GM21526 (cell line): Measurements from ENCODE around the gene PRICKLE2.

Experiments used
- ATAC-seq: cut with Tn5 transposase; IDR thresholded peaks from one replicate; pipeline ENCODE4 v1.9.1; 2021; ENCODE audit warnings: moderate library complexity; ENCODE audit not compliant: unreplicated experiment, low FRiP score

Gene PRICKLE2, protein sequence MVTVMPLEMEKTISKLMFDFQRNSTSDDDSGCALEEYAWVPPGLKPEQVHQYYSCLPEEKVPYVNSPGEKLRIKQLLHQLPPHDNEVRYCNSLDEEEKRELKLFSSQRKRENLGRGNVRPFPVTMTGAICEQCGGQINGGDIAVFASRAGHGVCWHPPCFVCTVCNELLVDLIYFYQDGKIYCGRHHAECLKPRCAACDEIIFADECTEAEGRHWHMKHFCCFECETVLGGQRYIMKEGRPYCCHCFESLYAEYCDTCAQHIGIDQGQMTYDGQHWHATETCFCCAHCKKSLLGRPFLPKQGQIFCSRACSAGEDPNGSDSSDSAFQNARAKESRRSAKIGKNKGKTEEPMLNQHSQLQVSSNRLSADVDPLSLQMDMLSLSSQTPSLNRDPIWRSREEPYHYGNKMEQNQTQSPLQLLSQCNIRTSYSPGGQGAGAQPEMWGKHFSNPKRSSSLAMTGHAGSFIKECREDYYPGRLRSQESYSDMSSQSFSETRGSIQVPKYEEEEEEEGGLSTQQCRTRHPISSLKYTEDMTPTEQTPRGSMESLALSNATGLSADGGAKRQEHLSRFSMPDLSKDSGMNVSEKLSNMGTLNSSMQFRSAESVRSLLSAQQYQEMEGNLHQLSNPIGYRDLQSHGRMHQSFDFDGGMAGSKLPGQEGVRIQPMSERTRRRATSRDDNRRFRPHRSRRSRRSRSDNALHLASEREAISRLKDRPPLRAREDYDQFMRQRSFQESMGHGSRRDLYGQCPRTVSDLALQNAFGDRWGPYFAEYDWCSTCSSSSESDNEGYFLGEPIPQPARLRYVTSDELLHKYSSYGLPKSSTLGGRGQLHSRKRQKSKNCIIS

DNA sequence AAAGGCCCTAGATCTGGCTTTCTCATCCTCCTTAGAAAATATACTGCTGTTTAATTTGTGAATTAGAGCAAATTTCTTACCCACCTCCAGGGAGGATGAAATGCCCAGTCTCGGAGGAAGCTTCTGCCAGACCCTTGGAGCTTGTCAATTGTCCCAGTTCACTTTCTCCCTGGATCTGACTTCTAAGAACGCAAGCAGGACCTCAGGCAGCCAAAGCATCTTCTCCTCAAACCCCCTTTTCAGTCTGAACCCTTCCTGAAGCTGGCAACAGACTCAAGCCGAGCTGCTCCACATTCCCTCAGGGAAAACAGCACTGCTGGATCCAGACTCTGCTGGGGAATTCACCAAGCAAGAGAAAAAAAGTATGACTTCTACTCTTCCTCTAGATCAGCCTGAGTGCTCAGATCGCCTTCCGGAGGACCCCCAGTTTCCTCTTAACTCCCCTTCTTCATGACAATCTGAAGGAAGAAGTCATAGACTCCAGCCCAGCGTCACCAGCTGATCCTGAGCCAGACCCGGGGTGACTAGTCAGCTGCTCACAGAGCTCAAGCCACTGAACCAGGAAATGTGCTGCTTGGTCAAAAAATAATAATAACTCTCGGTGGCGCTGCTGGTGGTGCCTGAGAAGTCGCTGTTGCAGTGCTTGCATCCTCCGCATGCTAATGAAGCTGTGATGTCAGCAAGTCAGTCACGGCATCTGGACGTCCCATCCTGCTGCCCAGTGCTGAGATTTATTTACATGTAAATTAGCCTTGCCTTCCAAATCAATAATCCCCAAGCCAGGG, at the start of gene PRICKLE2:
TSS of gene PRICKLE2 (minus strand) at position 641 of the 785 bp plus-strand sequence. CDS start 26,539 bp downstream, outside the sequence.
- peak; percentile 79 for ATAC-seq

DNA sequence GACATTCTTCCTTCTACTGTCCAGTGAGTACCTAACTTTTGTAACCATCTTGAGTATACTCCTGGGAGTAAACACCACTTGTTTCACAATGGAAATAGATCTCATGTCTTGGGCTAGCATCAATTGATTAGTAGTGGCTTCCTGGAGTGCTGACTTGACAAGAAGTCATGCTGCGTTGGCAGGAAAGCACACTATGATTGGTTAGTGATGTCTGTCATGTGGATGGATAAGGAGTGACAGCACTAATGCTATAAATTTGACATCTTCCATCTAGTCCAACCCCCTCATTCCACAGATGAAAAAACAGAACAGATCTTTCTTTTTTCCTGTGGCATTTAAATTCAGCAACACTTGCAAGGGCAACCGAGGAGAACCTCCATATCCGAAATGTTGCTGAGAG, 47.6 kb upstream of the PRICKLE2 start:
- ATAC-seq: no peak

DNA sequence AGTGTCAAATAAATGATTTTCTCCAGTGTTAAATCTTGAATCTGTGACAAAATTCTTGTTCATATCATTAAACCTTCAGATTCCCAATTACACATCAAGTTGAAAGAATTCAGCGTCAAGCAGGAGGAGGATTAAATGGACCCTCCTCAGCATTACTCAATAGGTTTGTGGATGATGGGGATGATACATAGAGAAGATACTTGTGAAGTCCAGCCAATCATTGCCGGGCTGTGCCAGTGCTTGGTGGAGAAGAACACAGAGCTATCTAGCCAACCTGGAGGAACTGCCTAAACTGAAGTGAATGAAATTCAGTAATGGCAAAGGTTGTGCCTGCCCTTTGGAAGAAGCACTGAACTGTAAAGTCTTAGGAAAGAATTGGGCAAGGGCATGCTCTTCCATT, 47.0 kb upstream of the PRICKLE2 start:
- ATAC-seq: no peak

DNA sequence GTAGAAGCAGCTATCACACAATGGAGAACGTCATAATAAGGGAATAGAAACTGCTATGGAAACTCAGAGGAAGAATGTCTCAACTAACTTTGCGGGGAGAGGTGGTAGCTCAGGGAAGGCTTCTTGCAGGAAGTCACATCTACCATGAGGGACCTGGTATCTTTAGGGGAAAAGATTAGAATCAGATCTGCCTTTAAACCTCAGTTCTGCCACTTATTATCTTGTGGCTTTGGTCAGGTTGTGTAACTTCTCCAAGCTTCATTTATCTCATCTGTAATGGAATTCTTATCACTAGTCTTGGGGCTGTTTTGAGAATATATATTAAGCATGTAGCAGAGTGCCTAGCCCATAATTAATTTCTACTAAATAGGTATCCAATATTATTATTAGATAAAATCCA, 46.4 kb upstream of the PRICKLE2 start:
- ATAC-seq: no peak

DNA sequence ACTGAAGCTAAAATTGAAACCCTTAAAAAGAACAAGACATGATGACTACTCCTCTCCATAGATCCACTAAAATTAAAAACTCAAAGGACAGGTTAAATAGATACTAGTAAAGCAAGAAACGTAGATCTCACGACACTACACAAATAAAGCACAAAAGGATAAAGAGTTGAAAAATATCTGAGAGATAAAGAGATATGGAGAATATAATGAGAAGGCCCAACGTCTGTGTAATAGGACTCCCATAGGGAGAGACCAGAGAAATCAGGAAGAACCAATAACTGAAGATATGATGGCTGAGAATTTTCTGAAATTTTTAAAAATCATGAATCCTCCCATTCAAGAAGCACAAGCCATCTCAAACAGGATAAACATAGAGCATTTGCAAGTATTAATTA, 45.6 kb upstream of the PRICKLE2 start:
- no peak for ATAC-seq

DNA sequence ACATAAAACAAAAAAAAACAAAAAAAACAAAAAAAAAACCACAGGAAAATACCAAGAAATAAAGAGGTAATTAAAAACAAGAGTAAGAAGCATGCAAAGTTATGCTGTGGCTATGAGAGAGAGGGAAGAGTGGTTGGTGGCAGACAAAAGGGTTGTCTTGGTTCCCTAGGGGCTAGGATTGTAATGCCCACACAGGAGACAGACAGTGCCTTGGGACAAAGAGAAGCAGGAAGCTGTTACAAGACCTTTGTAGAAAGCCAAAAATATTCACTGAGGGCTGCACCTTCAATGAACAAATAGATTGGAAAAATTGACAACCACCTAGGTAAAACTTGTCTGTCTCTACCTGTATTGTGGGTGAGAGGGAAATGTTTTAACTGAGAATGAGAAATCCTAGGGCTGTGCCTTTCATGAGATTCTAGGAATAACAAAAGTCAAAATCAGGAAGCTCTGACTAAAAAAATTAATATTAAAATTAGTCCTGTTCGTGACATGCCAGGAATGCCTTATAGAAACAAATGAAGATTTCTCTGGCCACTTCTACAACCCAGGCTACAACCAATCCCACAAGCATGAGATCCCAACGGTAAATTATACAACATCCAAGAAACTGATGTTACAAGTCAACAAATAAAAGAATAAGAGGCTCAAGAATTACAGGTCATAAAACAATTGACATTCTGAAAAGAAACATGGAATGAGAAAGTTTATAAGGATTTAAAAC, 45.0 kb upstream of the PRICKLE2 start:
- no peak for ATAC-seq

DNA sequence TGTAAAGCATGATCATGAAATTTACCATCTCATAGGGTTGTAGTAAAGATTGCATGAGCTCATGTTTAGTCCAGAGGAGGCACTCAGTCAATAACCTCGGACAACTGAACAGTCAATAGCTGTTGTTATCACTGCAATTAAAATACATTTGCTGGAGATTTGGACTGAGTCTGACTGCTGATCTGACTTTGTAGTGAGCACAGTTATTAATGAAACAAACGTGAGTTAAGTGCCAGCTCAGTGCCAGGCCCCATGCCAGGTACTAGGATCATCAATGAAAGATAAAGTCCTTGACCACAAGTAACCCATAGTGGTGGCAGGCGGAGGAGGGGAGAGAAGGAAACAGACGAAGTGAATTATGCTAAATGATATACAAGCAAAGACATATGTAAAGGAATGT, 43.7 kb upstream of the PRICKLE2 start:
- ATAC-seq: no peak

DNA sequence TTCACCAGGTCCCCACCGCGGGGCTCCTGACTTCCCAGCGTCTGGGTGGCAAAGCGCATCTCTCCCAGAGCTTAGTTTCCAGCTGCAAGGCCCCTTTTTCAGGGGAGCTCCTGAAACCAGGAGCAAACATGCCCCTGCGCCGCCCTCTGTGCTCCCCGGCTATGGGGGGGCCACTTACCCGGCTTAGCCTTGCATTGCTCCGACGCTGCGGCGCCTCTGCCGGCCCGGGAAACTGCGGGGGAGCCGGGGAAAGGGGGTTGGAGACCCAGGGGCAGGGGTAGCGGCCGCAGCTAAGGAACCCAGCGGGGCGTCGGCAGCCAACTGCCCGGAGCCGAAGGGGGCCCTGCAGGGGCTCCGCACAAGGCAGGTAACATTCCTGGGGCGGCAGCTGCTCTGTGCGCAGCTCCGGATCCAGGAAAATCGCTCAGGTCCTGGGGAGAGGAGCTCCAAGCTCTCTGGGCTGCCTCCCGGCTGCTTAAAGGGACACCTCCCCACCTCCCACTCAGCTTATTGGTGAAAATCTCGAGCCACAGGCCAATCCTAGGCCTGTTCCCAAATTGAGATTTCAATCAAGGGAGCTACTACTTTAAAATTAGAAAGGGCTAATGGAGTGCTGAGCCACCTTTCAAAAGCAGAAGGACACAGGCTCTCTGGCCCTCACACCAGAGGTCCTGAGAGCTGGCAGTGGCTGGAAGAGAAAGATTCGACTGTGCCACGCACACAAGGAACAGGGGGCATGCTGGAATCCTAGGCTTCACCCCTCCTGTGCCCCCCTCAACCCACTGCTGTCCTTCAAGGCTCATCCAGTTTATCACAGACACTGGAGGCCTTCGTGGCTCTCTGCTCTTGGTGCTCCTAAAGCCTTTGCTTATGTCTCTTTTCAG, 42.7 kb upstream of the PRICKLE2 start:
- no peak for ATAC-seq

DNA sequence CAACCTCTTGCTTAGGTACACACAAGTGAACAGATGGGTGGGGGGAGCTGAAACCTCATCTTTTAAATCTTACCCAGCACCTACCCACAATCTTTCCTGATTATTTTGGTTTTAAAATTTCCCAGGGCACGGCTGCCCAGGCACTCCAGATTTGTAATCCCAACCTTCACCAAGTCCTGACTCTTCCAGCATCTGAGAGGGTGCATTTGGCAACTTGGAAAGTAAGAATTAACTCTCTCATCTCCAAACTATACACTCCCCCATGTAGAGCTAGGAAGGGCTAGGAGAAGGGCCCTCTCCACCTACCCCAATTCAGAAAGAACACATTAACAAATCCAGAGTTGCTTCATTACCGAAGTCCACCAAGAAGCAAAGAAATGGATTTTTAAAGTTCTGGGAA, 41.7 kb upstream of the PRICKLE2 start:
- no peak for ATAC-seq

DNA sequence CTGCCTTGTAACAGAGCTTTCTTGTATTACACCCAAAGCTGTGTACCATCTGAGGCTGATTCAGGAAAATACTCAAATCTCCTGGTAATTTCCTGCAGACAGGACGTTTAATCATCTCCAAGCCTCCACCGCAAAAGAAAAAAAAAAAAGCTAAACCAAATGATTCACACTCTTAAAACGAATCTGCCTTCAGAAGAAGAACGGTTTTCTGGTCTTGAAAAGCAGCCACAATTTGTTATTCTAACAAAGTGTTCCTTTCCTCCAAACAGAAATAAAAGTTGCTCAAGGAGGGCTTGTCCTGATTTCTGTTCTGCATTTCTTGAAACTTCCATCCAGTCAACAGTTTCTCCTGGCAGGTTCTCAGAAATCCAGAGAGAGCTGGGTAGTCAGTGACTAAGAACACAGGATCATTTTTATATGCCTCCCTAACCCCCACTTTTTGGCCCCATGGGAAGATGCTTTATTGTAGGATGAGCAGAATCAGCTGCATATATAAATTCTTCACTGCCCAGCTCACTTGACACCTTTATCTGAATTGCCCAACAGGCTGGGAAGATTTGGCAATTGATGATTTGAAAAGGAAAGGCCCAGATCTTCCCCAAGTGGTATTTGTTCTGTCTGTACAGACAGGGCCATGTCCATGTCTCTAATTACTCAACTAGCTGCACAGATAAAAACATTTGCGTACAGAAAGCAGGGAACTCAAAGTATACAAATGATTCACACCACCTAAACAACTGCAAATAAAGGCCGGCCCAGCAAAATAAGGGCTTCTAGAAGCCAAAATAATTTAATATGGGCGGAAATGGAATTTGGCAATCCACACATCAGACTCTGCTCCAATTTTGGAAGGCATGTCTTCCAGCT, 41.0 kb upstream of the PRICKLE2 start:
- no peak for ATAC-seq

DNA sequence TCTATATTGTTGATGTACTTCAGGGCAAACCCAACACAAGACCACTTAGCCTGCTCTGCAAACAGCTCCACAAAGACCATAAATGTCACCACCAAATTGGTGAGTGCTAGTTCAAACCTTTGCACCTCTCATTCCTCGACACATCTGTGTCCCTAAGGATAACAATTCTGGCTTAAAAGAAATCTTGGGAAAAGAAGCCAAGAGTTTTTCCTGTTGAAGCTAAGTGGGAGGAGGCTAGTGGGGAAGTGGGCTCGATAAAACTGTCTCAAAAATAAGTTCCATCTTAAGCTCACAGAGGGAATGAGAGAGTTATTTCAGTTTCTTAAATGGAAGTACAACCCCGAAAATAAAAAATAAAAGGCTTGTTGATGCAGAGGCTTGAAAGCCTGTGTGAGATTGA, 40.4 kb upstream of the PRICKLE2 start:
- ATAC-seq: no peak

DNA sequence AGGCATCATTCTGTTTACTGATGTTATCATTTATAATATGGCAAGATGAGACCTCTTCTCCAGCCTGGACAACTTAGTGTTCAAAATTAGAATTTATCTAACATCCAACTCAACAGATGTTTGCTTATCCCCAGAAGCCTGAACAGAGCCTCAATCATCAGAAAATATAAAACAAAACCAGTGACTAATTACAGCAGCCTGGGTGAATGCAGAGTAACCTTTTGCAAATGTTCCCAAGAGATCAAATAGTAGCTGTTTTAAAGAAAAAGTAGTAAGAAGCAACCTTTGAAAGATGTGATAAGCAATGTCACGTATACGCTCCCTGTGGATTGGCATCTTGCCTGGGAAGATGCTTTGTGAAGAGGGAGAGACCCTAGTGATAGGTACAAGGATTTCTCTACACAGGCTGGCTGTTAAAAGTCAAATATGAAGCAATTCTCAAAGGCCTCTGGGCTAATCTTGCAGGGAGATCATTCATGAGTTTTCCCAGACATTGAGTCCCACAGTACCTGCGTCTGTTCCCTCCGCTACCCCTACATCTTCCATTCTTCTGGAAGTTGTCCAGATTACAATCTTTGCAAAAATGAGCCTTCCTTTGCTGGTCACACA, 39.3 kb upstream of the PRICKLE2 start:
- ATAC-seq: no peak

DNA sequence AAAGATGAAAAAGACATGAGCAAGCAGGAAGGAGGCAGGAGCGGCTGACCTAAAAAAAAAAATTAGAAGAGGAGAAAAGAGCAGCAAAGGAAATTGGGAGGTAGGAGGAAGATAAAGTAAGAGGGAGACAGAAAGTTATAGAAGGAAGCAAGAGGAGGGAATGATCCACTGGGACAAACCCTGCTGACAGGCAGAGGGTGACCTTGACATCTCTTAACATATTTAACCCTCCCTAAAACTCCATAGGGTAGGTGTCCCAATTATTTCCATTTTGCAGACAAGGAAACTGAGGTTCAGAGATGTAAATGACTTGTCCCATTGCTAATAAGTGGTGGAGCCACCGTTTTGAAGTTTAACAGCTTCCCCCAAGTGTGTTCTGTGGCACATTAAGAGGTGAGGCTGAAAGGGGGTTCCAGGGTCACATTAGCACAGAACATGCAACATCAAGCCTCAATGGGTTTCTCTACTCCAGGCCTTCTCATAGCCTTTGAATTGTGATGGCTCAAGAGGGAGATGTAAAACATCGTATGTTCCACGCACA, 37.4 kb upstream of the PRICKLE2 start:
- ATAC-seq: no peak

DNA sequence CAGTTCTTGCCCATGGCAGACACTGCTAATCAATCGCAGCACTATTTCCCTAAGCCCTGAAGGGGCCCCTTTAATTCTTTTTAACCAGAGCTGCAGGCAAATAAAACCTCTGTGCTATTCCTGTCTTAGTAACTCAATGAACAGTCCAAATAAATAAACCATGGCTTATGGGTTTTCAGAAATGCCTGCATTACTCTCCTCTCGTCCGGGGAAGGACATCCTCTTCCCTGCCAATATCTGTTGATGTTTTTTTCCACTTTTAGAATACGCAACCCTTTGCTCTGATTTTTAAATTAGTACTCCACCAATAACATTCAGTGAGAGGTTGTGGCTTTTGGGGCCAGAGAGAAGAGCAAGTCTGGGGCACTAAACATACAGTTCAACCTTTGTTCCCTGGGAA, 35.2 kb upstream of the PRICKLE2 start:
- no peak for ATAC-seq

DNA sequence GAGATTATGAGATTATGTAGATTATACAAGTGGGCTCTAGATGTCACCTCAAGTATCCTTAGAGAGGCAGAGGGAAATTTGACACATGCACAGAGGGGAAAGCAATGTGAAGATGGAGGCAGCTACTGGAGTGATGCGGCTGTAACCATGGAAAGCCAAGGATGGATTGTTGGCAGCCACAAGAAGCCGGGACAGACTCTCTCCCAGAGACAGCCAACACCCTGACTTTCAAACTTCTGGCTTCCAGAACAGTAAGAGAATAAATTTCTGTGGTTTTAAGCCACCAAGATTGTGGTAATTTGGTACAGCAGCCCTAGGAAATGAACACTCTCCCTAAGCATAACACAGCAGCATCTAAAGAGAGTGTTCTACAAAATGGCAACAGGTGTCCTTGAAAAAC, 34.4 kb upstream of the PRICKLE2 start:
- no peak for ATAC-seq

DNA sequence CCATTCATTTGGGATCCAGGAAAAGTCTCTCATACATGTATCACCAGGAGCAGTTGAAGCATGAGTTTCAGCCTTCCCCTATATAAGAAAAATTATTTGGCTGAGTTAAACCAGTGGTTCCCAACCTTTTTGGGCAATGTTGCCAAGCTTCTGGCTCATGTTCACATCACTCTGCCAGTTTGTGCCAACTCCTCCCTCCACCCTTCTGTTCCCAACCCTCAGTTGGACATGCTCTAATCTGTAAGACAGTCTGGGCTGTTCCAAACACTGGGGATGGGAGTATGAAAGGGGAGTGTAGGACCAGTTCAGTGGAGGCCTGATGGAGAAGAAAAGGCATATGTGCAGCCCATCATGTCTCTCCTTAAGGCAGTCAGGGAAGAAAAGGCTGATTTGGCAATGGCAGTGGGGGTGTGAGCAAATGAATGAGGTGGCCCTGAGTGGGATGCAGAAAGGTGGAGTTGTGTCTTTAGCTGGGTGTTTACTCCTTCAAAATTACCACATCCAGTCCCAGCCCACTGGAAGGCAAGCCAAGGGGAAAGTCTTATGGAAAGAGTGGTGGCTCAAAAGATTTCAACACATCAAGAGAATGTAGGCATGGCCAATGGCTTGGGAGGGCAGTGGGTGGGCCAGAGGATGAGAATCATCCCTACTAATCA, 32.0 kb upstream of the PRICKLE2 start:
- ATAC-seq: no peak

DNA sequence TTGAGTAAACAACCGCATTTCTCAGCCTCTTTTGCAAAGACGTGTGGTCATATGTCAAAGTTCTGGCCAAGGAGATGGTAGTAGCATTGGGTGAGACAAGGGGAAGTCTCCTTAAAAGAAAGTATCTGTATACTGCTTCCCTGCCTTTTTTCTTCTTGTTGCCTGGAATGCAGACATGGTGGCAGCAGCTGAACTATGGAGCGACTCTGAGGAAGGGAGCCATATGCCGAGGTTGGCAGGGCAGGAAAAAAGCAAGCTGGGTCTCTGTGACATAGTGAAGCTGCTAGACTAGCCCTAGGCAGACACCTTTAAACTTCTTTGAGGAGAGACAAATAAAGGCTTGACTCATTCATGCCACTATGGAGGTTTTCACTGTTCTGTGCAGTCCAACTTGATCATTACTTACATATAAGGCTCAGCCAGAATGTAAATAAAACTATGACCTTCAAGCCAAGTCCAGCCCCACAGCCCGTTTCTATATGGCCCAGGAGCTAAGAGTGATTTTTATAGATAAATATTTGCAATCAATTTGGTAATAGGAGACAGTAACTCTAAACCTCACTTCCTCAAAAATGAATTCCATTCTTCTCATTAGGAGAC, 30.6 kb upstream of the PRICKLE2 start:
- no peak for ATAC-seq
